Liver (tissue), 9 donors: ENCODE results near the gene PTPRD. TPM values are rescaled to one million over a fixed set of nuclear protein-coding genes. Genes with fewer than 3 reads are reported as not detected.

ENCODE experiments used
- DNase-seq: peaks from one replicate; pipeline ENCODE4 v3.0.0-alpha.2; 2017; ENCODE audit warnings: low spot score
- H3K27ac ChIP-seq, 2 donors: one replicate each; pipeline ENCODE4 v1.7.0; 2013; ENCODE audit warnings: inconsistent platforms in 2 of 2, low read length in 2 of 2, control low read depth in 1 of 2, low read depth in 1 of 2, mild to moderate bottlenecking in 1 of 2
- H3K27me3 ChIP-seq, 4 donors: one replicate each; pipeline versions ENCODE4 v1.6.1 to v1.7.0; 2013; ENCODE audit warnings: low read length in 3 of 4, inconsistent platforms in 1 of 4, mild to moderate bottlenecking in 1 of 4, moderate library complexity in 1 of 4; ENCODE audit not compliant: control insufficient read depth in 4 of 4, insufficient read depth in 4 of 4
- H3K36me3 ChIP-seq, 4 donors: one replicate each; pipeline versions ENCODE4 v1.6.1 to v1.7.0; 2013; ENCODE audit warnings: low read length in 3 of 4, mild to moderate bottlenecking in 3 of 4, low read depth in 1 of 4, moderate library complexity in 1 of 4; ENCODE audit not compliant: control insufficient read depth in 4 of 4, insufficient read depth in 3 of 4
- H3K4me1 ChIP-seq, 4 donors: one replicate each; pipeline versions ENCODE4 v1.6.1 to v1.7.0; 2013; ENCODE audit warnings: low read length in 3 of 4, mild to moderate bottlenecking in 3 of 4, moderate library complexity in 1 of 4; ENCODE audit not compliant: control insufficient read depth in 4 of 4, insufficient read depth in 4 of 4
- H3K4me3 ChIP-seq, 3 donors: one replicate each; pipeline versions ENCODE4 v1.6.1 to v1.7.0; 2013; ENCODE audit warnings: low read length in 3 of 3, control low read depth in 1 of 3, low read depth in 1 of 3, mild to moderate bottlenecking in 1 of 3
- H3K9ac ChIP-seq, 2 donors: one replicate each; pipeline ENCODE4 v1.7.0; 2013; ENCODE audit warnings: low read length in 2 of 2, mild to moderate bottlenecking in 2 of 2, moderate library complexity in 2 of 2, control low read depth in 1 of 2, low read depth in 1 of 2
- H3K9me3 ChIP-seq, 4 donors: one replicate each; pipeline versions ENCODE4 v1.6.1 to v1.7.0; 2013; ENCODE audit warnings: low read length in 3 of 4; ENCODE audit not compliant: control insufficient read depth in 4 of 4
- FOXA1 ChIP-seq: IDR thresholded peaks from 2 replicates; pipeline ENCODE4 v1.6.1; 2016; ENCODE audit warnings: antibody characterized with exemption
- FOXA2 ChIP-seq: IDR thresholded peaks from 2 replicates; pipeline ENCODE4 v1.6.1; 2016; ENCODE audit warnings: antibody characterized with exemption
- GABPA ChIP-seq, 2 donors: IDR thresholded peaks in 1 of 2; conservative IDR thresholded peaks in 1 of 2; 2 replicates each; pipeline ENCODE4 v1.6.1; 2016; ENCODE audit warnings: antibody characterized with exemption in 2 of 2, mild to moderate bottlenecking in 1 of 2, moderate library complexity in 1 of 2
- HNF4A ChIP-seq, 2 donors: conservative IDR thresholded peaks; 2 replicates each; pipeline ENCODE4 v1.6.1; 2016; ENCODE audit warnings: antibody characterized with exemption in 2 of 2, mild to moderate bottlenecking in 2 of 2
- HNF4G ChIP-seq: IDR thresholded peaks from 2 replicates; pipeline ENCODE4 v1.6.1; 2016; ENCODE audit warnings: antibody characterized with exemption
- MAX ChIP-seq: IDR thresholded peaks from 2 replicates; pipeline ENCODE4 v1.6.1; 2016; ENCODE audit warnings: antibody characterized with exemption
- RXRA ChIP-seq, 2 donors: IDR thresholded peaks; 2 replicates each; pipeline ENCODE4 v1.6.1; 2017 to 2018; ENCODE audit warnings: antibody characterized with exemption in 2 of 2, mild to moderate bottlenecking in 1 of 2
- SP1 ChIP-seq: IDR thresholded peaks from 2 replicates; pipeline ENCODE4 v1.6.1; 2018; ENCODE audit warnings: antibody characterized with exemption, mild to moderate bottlenecking
- TAF1 ChIP-seq: conservative IDR thresholded peaks from 2 replicates; pipeline ENCODE4 v1.6.1; 2016; ENCODE audit warnings: antibody characterized with exemption, mild to moderate bottlenecking
- YY1 ChIP-seq: IDR thresholded peaks from 2 replicates; pipeline ENCODE4 v1.6.1; 2016; ENCODE audit warnings: antibody characterized with exemption, mild to moderate bottlenecking
- ZBTB33 ChIP-seq: IDR thresholded peaks from 2 replicates; pipeline ENCODE4 v1.6.1; 2016; ENCODE audit warnings: antibody characterized with exemption
- WGBS: extraction: QIAGEN DNeasy Blood & Tissue Kit; methylation state at CpG from one replicate; pipeline ENCODE4 v1.1.7; 2013; 5-methylcytosine and 5-hydroxymethylcytosine counted together
- polyA plus RNA-seq, 2 donors: library from polyadenylated mRNA; stranded (reverse) in 1 of 2; unstranded in 1 of 2; fragments of 200-250 nt in 1 of 2; fragments of >200 nt in 1 of 2; fragmentation: Nextera tagmentation in 1 of 2; extraction: Ambion mirVana in 1 of 2; gene quantifications; one replicate each; pipeline versions ENCODE4 v1.2.1 to v1.2.3, GENCODE V29; 2013 to 2015
- total RNA-seq, 2 donors: library from RNA; depleted of rRNA; stranded (reverse); fragments of >200 nt; gene quantifications; one replicate each; pipeline ENCODE4 v1.2.3, GENCODE V29; 2014
- TF ChIP-seq, protein P1 (sequence below): IDR thresholded peaks from 2 replicates; pipeline ENCODE4 v1.6.1; 2016; ENCODE audit warnings: antibody characterized with exemption, mild to moderate bottlenecking
- TF ChIP-seq, protein P2 (sequence below): IDR thresholded peaks from 2 replicates; pipeline ENCODE4 v1.6.1; 2016; ENCODE audit warnings: antibody characterized with exemption
- donor health status: healthy.
- donor health status: healthy.
- donor health status: healthy.
- donor health status: healthy.
- donor health status: healthy.

Gene PTPRD
- total and polyA plus RNA-seq, 4 donors: 0.78 to 34.2 (median 4.7) TPM

GRCh38 chr9:10003047-10003446, 609.8 kb downstream of the PTPRD start:
- TF ChIP-seq GABPA (IDR thresholded peaks at IDR 0.05 in 1 of 2, conservative IDR thresholded peaks at IDR 0.05 in 1 of 2): no peak
- no peak for TF ChIP-seq RXRA (IDR thresholded peaks at IDR 0.05)
- TF ChIP-seq ZBTB33: no peak
- TF ChIP-seq, protein P1, sequence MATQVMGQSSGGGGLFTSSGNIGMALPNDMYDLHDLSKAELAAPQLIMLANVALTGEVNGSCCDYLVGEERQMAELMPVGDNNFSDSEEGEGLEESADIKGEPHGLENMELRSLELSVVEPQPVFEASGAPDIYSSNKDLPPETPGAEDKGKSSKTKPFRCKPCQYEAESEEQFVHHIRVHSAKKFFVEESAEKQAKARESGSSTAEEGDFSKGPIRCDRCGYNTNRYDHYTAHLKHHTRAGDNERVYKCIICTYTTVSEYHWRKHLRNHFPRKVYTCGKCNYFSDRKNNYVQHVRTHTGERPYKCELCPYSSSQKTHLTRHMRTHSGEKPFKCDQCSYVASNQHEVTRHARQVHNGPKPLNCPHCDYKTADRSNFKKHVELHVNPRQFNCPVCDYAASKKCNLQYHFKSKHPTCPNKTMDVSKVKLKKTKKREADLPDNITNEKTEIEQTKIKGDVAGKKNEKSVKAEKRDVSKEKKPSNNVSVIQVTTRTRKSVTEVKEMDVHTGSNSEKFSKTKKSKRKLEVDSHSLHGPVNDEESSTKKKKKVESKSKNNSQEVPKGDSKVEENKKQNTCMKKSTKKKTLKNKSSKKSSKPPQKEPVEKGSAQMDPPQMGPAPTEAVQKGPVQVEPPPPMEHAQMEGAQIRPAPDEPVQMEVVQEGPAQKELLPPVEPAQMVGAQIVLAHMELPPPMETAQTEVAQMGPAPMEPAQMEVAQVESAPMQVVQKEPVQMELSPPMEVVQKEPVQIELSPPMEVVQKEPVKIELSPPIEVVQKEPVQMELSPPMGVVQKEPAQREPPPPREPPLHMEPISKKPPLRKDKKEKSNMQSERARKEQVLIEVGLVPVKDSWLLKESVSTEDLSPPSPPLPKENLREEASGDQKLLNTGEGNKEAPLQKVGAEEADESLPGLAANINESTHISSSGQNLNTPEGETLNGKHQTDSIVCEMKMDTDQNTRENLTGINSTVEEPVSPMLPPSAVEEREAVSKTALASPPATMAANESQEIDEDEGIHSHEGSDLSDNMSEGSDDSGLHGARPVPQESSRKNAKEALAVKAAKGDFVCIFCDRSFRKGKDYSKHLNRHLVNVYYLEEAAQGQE: no peak
- no peak for TF ChIP-seq HNF4G
- no peak for TF ChIP-seq FOXA2
- TF ChIP-seq, protein P2, sequence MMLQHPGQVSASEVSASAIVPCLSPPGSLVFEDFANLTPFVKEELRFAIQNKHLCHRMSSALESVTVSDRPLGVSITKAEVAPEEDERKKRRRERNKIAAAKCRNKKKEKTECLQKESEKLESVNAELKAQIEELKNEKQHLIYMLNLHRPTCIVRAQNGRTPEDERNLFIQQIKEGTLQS: no peak
- no peak for TF ChIP-seq FOXA1
- TF ChIP-seq TAF1: no peak
- H3K27me3 ChIP-seq: no peaks in the 10 kb centered on the region

GRCh38 chr9:10000669-10001068, 612.1 kb downstream of the PTPRD start:
- no peak overlapping the region for H3K4me3 ChIP-seq
- TF ChIP-seq FOXA1 (no peak), YY1 (no peak), RXRA (IDR thresholded peaks at IDR 0.05) (no peak), SP1 (no peak), HNF4A (conservative IDR thresholded peaks at IDR 0.05) (no peak), MAX (no peak)
- TF ChIP-seq, protein P1: no peak
- H3K27ac ChIP-seq: no peak overlapping the region
- DNase-seq: no peak
- 77% methylated on average over 9 of the region's 9 CpGs for WGBS
- no peaks in the 10 kb centered on the region for H3K9me3 ChIP-seq
- no peaks in the 10 kb centered on the region for H3K4me1 ChIP-seq
- no peaks in the 10 kb centered on the region for H3K36me3 ChIP-seq
- no peak overlapping the region for H3K9ac ChIP-seq
- H3K27me3 ChIP-seq: no peaks in the 10 kb centered on the region

More at GRCh38 chr9:10003047-10003446, 609.8 kb downstream of the PTPRD start:
- no peaks in the 10 kb centered on the region for H3K36me3 ChIP-seq
- no peak overlapping the region for H3K27ac ChIP-seq
- H3K4me3 ChIP-seq: no peak overlapping the region
- no peaks in the 10 kb centered on the region for H3K4me1 ChIP-seq
- DNase-seq: no peak
- no peaks in the 10 kb centered on the region for H3K9me3 ChIP-seq
- H3K9ac ChIP-seq: no peak overlapping the region
